ENCODE data around the gene CCDC126. TPM values are rescaled to one million over a fixed set of nuclear protein-coding genes. Genes with fewer than 3 reads are reported as not detected.
"Not testable (repeated sequence)": the region's sequence is repeated elsewhere in the genome, so short reads cannot be mapped to it uniquely, and the experiment has no call there.

CCDC126 gene
- total RNA-seq, 1 donor: 8.5 TPM

DNA sequence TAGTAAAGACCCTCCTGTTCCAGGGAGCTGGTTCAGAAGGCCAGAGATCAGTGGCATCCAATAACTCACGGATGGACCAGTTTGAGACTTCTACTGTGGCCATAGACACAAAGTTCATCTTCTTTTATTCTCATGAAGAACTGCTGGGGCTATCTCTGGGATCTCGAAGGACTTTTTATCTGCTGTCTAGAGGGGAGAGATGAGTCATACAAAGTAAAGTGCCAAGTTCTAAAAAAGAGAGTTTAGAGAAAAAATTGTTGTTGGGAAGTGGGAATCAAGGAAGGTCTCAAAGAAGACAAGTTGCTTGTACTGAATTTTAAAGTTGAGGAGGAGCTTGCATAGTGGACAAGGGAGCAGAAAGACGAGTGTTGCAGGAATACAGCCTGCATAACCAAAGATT, 74.9 kb downstream of the CCDC126 start:
- no peak overlapping the region for H3K4me3 ChIP-seq (ENCODE audit: low read depth, low read length)
- TF ChIP-seq, protein P1, sequence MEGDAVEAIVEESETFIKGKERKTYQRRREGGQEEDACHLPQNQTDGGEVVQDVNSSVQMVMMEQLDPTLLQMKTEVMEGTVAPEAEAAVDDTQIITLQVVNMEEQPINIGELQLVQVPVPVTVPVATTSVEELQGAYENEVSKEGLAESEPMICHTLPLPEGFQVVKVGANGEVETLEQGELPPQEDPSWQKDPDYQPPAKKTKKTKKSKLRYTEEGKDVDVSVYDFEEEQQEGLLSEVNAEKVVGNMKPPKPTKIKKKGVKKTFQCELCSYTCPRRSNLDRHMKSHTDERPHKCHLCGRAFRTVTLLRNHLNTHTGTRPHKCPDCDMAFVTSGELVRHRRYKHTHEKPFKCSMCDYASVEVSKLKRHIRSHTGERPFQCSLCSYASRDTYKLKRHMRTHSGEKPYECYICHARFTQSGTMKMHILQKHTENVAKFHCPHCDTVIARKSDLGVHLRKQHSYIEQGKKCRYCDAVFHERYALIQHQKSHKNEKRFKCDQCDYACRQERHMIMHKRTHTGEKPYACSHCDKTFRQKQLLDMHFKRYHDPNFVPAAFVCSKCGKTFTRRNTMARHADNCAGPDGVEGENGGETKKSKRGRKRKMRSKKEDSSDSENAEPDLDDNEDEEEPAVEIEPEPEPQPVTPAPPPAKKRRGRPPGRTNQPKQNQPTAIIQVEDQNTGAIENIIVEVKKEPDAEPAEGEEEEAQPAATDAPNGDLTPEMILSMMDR (IDR thresholded peaks at IDR 0.05; ENCODE audit: insufficient read depth, low read length): no peak
- no peak for DNase-seq (ENCODE audit: low read depth)

DNA sequence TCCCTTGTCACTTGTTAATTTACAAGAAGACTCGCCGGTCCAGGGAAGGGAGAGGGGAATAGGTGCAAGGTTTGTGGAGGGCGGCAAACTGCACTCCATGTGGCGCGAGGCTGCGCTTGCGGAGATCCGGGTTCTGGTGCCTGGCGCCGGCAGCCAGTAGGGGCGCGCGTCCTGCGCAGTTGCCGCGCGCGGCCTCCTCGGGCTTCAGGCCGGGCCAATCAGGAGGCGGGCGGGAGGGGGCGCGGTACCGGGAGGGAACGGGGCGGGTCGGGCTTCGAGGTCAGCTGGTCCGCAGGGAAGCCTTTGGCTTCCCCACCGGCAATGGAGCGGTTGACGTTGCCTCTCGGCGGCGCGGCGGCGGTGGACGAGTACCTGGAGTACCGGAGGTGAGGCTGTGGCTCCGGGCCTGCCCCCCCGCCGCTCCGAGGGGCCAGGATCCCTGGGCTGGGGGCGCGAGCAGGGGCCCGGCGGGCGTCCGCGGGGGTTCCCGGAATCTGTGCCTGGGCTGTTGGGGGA, 82.8 kb downstream of the CCDC126 start, which contains the start of gene FAM221A:
FAM221A (plus strand) TSS at position 302 of the 516 bp plus-strand sequence; CDS start at position 322, 20 bp downstream.
- peak; percentile 62 for DNase-seq (ENCODE audit: low read depth)
- TF ChIP-seq, protein P1 (IDR thresholded peaks at IDR 0.05; ENCODE audit: insufficient read depth, low read length): peak; percentile 73
- peak within 1 kb of the TSS; percentile 68 for H3K4me3 ChIP-seq (ENCODE audit: low read depth, low read length)

DNA sequence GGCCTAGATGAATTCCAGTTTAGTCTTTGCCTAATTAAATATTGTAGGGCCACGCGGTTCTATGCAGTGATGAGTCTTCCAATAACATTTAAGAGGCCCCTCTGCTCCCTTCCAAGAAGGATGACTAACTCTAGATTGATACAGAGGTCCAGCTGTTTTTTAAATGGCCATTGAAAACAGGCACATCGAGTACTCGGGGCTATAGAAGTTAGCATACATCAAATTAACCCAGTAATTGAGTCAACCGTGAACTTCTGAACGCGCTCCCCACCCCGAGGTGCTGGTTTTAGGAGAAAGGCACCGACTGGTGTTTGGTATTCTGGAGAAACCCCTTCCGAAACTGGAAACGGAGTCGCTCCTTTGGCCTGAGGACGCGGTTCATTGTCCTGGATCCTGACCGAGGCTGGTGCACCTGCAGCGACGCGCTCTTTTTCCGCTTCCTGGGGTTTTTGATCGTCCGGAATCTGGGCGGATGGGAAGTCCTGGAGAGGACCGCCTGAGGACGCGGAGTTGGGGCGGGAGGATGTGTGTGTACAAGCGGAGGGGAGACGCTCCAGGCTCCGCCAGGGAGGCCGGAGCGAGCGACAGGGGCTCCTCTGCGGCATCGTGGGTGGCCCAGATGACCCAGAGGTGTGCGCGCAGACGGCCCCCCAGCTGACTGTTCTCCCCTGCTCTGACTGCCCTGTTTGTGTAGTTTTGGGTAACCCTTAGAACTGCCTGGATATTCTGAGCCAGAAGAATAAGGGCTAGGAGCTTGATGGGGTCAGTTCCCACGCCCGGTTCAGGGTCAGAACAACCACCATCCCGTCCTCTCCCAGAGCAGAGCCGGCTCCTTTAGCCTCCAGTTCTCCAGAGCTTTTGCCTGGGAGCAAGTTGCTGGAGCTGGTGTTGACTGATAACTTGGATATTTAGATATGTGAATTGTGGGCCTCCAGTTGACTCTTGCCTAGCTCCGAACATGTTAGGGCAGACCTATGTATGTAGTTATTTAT, 83.5 kb downstream of the CCDC126 start:
- TF ChIP-seq, protein P1 (IDR thresholded peaks at IDR 0.05; ENCODE audit: insufficient read depth, low read length): no peak
- DNase-seq (ENCODE audit: low read depth): peak; percentile 51
- peak overlapping the region; percentile 68 for H3K4me3 ChIP-seq (ENCODE audit: low read depth, low read length)

DNA sequence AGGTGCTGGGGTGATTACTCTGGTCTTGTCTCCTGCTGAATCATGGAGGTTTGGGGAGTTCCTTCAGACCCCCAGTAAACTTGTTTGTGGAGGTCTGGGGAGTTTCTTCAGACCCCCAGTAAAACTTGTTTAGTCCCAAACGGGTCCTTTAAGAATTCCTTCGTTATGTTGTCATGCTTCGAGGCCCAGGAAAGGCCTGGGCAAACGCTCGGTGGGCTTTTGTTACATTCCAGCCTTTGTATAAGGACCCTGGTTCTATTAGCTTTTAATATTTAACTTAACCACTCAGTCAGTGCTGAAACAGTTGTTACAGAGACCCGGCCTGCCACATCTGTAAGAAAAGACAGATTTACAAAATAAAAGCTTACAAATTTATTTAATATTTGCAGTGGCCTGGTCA, 86.9 kb downstream of the CCDC126 start:
- H3K4me3 ChIP-seq (ENCODE audit: low read depth, low read length); DNase-seq (ENCODE audit: low read depth): not testable (repeated sequence)

DNA sequence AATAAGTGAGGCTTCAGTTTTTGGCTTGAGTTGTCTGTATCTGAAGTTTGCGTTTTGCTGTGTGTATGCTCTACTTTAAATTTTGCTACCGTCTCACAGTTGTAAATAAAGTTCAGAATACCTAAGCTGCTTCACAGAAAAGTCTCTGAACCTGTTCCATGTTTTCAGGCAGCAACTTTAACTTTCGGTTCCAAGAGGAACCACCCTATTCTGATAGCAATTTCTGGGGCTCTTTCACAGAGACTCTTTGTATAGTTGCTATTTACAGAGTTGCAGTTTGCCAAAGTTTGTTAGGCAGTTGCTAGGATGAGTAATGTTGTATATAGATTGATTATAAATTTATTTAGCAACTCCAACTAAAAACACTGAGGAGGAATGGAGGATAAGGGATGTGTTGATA, 88.5 kb downstream of the CCDC126 start:
- DNase-seq (ENCODE audit: low read depth): peak; percentile 25
- no peak overlapping the region for H3K4me3 ChIP-seq (ENCODE audit: low read depth, low read length)
- TF ChIP-seq, protein P1 (IDR thresholded peaks at IDR 0.05; ENCODE audit: insufficient read depth, low read length): no peak

DNA sequence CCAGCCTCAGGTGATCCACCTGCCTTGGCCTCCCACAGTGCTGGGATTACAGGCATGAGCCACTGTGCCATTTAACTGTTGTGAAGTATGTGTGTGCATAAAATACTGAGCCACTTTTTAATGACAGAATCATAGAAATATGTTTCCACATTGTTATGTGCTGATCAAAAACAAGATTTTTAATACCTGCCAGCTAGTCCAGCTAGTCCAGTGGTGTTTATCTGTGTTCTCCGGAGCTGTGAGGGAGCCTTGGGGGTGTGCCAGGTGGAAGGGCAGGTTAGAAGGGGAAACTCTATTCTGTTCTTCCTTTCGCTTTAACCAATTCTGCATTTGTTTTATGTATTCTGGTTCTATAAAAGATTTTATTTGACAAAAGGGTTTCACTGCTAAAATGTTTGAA, 89.8 kb downstream of the CCDC126 start:
- no peak for DNase-seq (ENCODE audit: low read depth)
- TF ChIP-seq, protein P1 (IDR thresholded peaks at IDR 0.05; ENCODE audit: insufficient read depth, low read length): no peak

DNA sequence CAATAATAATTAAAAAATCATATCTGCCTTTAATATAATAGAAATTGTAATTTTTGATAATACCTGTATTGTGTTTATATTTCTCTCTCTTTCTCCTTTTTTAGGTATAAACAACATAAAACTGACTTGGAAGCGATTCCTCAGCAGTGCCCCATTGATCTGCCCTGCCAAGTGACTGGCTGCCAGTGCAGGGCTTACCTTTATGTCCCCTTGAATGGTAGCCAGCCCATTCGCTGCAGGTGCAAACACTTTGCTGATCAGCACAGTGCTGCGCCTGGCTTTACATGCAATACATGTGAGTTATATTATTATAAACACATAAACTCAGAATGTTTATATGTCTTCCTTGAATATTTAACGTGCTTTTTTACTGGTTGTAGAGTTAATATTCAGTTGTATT, 92.0 kb downstream of the CCDC126 start:
- TF ChIP-seq, protein P1 (IDR thresholded peaks at IDR 0.05; ENCODE audit: insufficient read depth, low read length): no peak
- no peak for DNase-seq (ENCODE audit: low read depth)
- H3K4me3 ChIP-seq (ENCODE audit: low read depth, low read length): no peak overlapping the region

More for the DNA sequence above, 89.8 kb downstream of the CCDC126 start:
- no peak overlapping the region for H3K4me3 ChIP-seq (ENCODE audit: low read depth, low read length)
